Subcutaneous adipose tissue (tissue), 4 donors: ENCODE measurements around the gene BUB1. TPM values are rescaled to one million over a fixed set of nuclear protein-coding genes. Genes with fewer than 3 reads are reported as not detected.

Experiments
- total RNA-seq, 4 donors: library from RNA; depleted of rRNA; stranded (reverse); fragments of >200 nt; gene quantifications; one replicate each; pipeline ENCODE4 v1.1.0, GENCODE V29; 2016
- TF ChIP-seq, protein P1 (sequence below): fragments of 450-650 bp; IDR thresholded peaks from one replicate; pipeline ENCODE4 v1.5.1; 2016; ENCODE audit warnings: low read depth, mild to moderate bottlenecking, control low read depth, antibody characterized with exemption, moderate library complexity

The BUB1 gene
- total RNA-seq, 4 donors from 2014 or later, result 0.16 to 2.4 (median 1.5) TPM; not detected in 1

DNA sequence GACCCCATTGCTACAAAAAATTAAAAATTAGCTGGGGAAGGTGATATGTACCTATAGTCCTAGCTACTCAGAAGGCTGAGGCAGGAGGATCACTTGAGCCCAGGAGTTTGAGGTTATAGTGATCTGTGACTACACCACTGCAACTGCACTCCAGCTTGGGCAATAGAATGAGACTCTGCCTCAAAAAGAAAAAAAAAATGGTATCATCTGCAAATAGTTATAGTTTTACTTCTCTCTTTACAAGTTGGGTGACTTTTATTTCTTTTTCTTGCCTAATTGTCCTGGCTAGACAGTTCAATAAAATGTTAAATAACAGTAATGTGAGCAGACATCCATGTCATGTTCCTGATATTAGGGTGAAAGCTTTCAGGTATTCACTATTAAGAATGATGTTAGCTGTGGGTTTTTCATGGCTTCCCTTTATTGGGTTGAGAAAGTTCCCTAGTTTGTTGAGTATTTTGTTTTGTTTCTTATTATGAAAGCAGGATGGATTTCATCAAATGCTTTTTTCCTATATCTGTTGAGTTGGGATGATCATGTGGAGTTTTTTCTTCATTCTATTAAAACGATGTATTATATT, 29.6 kb upstream of the BUB1 start:
- TF ChIP-seq, protein P1, sequence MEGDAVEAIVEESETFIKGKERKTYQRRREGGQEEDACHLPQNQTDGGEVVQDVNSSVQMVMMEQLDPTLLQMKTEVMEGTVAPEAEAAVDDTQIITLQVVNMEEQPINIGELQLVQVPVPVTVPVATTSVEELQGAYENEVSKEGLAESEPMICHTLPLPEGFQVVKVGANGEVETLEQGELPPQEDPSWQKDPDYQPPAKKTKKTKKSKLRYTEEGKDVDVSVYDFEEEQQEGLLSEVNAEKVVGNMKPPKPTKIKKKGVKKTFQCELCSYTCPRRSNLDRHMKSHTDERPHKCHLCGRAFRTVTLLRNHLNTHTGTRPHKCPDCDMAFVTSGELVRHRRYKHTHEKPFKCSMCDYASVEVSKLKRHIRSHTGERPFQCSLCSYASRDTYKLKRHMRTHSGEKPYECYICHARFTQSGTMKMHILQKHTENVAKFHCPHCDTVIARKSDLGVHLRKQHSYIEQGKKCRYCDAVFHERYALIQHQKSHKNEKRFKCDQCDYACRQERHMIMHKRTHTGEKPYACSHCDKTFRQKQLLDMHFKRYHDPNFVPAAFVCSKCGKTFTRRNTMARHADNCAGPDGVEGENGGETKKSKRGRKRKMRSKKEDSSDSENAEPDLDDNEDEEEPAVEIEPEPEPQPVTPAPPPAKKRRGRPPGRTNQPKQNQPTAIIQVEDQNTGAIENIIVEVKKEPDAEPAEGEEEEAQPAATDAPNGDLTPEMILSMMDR, result no peak

DNA sequence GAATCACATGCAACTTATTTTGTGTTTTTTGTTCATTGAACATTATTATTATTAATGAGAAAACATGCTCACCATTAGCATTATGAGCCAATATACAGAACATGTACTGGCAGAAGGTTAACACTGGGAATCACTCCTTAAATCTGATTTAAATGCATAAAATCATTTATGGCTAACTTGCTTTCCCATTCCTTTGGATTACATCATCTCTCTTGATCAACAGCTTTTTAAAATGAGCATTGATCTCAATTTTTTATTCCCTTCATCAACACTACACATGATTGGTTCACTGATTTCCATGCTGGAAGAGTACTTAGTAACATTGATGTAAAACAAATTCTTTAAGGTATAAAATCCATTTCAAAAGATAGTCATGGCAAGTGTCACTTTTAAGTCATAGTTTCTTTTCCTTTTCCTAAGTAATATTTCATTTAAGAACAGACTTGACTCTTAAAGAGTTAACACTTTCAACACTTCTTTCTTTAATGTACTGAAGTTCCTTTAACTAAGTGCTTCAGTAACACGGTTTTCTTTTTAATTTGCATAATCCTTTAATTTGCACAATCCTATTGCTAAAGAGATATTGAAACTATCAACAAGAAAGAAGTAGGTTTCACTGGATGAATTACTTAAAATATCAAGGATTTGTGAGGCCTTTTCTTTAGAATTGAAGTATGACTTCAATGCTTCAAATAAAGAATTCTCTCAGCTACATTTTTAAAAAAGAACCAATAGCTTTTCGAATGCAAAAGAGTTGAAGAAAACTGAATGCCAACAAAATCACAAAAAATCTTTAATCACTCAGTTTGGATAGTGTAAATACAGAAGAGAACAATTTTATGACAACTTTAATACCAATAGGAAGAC, 24.9 kb upstream of the BUB1 start:
- TF ChIP-seq, protein P1, result no peak

DNA sequence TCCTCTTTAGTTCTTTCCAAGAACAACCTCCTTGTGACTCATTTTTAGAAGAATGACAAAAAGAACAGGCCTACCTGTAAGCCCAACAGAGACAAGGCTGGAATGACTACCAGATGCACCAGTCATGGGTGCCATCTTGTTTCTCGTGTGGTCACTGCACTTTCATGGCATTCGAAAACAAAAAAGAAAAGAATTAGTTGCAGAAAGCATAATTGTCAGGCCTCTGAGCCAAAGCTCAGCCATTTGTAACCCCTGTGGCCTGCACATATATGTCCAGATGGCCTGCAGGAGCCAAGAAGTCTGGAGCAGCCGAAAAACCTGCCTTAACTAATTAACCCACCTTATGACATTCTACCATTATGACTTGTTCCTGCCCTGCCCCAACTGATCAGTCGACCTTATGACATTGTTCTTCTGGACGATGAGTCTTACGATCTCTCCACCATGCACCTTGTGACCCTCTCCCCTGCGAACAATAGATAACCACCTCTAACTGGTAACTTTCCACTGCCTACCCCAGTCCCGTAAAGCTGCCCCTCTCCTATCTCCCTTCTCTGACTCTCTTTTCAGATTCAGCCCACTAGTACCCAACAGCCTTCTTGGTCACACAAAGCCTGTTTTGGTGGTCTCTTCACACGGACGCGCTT, 13.9 kb upstream of the BUB1 start:
- TF ChIP-seq, protein P1, result no peak

DNA sequence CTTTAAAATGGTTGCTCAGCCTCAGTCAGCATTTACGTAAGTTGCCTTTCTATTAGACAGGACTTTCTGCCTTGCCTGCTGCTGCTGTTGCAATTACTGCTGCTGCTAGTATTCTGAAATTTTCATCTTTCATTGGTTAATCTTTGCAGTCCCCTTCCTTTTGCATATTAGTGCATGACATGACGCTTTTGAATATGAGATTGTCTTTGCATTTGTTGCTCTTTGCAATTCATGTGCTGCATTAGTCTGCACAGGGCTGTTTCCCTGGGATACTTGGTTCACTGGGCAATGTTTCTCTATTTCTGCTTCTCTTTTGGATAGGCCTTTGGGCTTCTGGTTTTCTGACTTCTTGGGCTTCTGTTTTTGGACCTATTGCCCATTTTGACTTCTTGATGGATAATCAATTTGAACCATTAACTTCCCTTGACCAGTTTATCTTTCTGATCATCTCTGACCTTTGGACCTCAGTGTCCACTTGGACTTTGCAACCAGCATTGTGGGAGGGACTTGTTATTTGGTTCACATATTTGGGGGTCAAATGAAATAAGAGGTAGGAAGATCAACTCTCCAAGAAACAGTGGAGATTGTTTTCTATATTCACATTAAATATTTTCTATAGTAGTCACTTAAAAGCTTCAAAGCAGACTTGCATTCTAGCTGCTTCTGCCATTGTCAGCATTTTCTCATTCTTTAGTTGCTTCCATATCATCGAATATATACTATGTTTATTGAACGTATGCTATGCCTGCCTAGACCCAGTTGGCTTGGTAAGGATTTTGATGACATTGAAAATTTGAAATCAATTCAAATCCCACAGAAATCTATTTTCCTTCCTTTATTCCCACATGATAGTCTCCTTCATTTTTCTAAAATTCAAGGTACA, 12.5 kb upstream of the BUB1 start:
- TF ChIP-seq, protein P1, result no peak

DNA sequence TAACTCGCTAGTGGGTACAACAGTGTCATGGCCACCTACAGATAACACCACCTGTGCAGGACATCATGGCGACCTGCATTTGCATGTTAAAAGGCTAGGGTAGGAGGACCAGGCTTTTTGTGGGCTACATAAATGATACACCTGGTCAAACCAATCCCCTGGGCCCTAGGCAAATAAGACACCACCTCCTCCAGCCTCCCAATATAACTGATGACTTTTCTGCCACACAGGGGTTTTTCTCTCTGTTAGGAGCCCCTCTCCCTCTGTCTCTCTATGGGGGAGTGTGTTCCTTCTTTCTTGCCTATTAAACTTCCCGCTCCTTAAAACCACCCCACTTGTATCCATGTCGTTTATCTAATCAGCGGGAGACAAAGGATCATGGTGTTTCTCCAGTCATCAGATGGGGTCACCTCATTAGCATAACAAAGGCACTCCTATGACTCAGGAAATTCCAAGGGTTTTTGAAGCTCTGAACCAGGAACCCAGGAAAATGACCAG, 10.8 kb upstream of the BUB1 start:
- TF ChIP-seq, protein P1, result no peak

DNA sequence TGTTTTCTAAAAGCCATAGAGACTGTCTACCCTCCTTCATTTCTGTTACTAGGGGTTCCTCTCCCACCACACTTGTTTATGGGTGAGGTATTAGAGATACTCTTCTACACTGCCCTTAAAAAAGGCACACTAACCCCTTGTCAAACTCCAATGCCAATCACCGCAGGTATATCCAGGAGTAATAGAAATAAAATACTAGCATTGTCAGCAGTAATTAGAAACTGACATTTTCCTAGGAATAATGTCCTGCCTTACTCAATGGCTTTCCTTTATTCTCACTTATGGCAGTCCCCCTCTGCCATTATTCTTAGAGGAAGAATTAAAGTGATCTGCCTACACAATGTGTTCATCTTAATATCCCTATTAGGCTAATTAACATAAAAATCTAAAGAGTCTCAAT, 5.0 kb upstream of the BUB1 start:
- TF ChIP-seq, protein P1, result no peak
